CD1c-positive myeloid dendritic cell (primary cell): ENCODE results near the gene SMKR1.
"Not testable (repeated sequence)": the region's sequence is repeated elsewhere in the genome, so short reads cannot be mapped to it uniquely, and the experiment has no call there.

Experiments used
- DNase-seq: peaks from one replicate; pipeline ENCODE4 v3.0.0-alpha.2; 2016; ENCODE audit errors: extremely low spot score

The SMKR1 gene

DNA sequence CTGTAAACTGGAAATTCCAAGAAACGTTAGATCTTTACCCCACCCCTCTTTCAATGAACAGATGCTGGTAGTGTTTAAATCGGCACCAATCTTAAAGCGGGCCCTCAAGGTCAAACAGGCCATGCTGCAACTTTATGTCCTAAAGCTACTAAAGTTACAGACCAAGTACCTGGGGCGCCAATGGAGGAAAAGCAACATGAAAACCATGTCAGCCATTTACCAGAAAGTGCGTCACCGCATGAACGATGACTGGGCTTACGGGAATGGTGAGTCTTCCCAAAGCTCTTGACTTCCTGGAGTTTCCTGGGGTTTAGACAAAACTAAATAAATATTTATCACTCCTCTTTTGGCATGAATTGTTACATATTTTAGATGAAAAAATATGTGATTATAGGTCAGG lies 19.6 kb upstream of the SMKR1 start:
- DNase-seq, result no peak

DNA sequence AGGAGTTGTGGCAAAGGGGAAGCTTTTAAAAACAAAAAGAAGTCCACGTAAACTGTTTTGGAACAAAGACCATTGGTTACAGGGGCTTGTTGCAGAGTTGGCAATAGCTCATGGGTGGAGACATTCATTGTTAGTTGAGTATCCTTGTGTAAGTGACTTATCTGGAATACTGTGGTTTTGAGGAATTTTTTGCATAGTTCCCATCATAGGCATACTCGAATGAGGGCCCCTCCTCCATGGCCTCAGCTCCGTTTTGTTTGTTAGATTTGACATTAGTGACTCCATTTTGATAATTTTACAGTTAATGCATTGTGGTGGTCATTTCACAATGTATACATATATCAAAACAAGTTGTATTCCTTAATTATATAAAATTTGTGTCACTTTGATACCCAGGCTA lies 12.8 kb upstream of the SMKR1 start:
- DNase-seq, result no peak

DNA sequence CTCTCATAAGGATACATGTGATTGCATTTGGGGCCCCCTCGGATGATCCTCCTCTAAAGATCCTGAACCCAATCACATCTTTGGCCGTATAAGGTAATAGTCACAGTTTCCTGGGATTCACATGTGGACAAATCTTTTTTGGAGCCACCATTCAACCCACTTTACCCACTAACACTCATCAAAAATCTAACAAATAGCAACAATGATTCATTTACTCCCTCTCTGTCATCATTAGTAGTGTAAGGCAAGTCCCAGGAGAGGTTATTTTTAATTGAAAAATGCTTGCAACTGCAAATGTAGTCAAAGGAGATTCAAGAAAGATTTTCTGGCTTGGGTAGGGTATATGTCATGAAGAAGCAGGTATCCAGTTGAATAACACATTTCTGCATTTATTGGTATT lies 9.9 kb upstream of the SMKR1 start:
- no peak for DNase-seq

DNA sequence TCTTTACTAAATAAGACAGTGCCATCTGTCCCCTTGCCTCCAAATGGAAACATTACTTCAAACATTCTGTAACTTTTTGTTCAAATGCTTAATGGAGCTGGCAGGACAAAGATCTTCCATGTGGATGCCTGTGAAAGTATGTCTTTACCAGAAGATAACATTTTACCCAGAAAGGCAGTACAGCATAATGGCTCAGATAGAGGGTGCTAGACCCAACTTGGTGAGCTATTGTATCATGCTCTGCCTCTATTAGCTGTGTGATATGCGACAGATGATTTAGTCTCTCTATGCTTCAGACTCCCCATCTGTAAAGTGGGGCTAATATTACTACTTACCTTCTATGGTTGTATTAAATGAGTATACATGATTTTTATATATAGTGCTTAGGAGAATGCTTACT lies 8.8 kb upstream of the SMKR1 start:
- no peak for DNase-seq

DNA sequence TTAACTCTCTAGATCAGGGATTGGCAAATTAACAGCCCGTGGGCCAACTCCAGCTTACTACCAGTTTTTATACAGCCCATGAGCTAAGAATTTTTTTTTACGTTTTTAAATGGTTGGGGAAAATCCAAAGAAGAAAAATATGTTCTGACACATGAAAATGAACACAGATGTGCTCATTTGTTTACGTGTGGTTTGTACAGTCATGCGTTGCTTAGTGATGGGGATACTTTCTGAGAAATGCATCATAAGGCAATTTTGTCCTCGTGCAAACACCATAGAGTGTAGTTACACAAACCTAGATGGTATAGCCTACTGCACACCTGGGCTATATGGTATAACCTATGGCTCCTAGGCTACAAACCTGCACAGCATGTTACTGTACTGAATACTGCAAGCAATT lies 8.3 kb upstream of the SMKR1 start:
- peak; percentile 12 for DNase-seq

DNA sequence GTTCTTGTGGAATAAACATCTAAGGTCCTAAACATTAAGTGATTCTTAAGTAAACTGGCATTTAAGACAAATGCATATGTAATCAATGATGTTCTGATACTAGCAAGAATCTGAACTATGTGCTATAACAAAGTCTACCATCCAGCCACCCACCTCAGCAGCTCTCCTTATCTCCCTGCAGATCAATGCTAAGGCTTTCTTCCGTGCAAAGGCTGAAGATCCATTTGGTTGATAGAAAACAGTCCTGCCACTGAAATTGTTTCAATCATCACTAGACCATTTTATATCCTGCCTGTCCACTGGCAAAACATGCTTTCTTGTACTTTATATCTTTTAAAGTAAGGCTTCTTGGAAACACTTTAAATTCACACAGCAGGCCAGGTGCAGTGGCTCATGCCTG lies 6.3 kb upstream of the SMKR1 start:
- no peak for DNase-seq

DNA sequence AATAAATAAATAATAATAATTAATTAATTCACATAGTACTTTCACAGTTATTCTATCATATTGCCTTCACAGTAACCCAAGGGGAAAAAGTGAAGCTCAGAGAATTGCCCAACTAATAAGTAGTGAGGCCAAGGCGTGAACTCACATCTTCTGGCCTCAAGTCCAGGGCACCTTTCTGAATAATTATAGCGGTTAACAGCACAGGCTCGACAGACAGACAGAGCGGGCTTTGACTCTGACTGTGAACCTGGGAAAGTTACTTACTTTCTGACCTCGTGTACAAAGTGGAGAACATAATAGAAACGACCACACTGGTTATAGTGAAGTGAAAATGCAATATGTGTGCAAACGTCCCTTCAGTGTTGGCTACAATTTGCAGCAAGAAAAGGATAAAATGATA lies 5.7 kb upstream of the SMKR1 start:
- no peak for DNase-seq

DNA sequence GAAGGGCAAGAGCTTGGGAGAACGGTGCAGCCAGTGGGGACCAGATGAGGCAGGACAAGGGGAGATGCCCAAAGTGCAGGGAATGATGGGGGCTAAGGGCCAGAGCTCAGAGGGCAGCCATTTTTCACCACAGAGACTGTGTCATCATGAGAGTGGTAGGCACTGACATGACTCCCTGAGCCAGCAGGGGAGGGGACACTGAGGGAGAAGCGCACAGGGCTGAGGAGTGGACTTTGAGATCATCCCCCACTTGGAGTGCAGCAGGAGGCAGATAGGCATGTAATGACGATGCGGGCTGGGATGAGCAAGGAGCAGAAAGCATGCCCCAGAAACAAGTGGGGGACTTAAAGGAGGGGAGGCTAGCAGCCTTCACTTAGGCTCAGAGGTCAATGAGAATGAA lies 5.2 kb upstream of the SMKR1 start:
- DNase-seq, result no peak

DNA sequence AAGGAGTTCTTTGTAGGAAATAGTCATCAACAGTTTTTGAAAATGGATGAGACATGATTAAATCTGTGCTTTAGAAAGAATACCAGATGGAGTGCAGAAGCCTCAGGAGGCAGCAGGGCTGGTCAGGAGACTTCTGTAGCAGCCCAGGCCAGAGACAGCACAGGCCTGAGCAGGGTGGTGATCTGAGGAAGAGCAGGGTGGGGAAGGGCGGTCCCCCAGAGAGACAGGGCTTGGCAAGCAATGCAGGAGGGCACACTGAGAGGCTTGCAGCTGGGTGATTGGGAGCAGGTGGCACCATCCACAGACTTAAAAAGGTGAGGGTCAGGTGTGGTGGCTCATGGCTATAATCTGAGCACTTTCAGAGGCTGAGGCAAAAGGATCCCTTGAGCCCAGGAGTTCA lies 4.3 kb upstream of the SMKR1 start:
- no peak for DNase-seq

DNA sequence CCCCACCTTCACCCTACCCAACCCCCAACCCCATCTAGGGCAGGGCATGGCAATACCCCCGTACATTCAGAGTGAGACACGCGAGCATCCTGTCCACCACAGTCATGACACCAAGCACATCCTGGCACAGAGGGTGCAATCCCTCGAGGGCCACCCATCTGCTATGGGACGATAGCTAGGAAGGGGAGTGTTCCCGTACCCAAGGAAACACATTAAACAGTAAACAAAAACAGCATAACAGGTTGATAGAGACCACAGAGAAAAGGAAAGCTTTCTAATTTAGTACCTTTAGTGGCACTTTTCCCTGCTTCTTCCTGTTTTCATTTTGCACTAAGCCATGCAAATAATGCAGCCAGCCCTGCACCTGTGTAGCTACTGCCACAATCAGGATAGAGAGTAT lies 2.3 kb upstream of the SMKR1 start:
- no peak for DNase-seq

DNA sequence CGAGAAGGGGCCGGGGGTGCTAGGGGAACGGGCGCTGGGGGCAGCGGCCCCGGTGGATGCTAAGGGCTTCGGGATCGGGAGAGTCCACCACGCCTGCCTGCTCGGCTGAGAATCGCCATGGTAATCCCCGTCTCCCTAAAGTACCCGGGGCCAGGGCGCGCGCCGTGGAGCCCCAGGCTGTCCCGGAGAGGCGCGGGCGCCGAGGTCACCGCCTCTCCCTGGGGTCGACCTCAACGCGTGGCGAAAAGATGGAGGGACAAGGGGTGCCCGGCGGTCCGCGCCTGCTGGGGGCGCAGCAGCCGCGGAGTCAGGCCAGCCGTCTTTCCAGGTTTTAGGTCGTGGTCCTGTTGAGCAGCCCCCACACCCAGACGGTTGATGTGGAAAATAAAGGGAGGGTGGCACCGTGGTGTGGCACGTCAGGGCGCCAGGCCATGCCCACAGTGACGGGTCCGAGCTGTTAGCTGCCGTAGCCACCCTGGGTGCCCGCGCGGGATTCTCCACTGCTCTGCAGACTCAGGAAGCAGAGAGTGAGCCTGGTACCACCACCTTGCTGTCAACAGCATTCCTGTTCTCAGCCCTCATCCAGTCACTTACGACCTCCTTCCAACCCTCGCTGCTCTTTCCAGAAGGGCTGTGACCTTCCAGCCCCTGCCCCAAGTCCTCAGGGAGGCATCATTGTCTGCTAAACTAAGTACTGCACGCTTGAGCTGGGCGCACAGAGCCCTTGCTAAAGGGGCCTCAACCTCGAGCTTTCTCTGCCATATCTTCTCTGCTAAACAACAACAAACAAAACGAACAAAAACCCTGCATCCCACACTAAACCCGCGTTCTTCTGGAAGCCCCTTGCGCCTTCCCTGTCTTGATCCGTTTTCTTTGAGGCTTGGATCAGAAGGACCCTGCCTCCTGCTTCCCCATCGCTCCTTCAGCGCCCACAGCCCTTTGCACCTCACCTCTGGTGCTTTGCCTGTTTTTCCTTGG lies 666 bp downstream of the SMKR1 start:
- DNase-seq, result no peak

DNA sequence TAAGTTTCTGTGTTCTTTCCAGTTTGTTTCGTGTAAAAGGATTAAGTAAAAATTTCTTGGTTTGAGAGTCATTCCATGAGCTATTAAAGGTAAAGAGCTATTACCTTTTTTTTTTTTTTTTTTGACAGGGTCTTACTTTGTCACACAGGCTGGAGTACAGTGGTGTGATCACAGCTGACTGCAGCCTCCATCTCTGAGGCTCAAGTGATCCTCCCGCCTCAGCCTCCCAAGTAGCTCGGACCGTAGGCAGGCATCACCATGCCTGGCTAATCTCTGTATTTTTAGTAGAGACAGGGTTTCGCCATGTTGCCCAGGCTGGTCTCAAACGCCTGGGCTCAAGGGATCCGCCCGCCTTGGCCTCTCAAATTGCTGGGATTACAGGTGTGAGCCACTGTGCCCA lies 1.4 kb downstream of the SMKR1 start:
- no peak for DNase-seq

DNA sequence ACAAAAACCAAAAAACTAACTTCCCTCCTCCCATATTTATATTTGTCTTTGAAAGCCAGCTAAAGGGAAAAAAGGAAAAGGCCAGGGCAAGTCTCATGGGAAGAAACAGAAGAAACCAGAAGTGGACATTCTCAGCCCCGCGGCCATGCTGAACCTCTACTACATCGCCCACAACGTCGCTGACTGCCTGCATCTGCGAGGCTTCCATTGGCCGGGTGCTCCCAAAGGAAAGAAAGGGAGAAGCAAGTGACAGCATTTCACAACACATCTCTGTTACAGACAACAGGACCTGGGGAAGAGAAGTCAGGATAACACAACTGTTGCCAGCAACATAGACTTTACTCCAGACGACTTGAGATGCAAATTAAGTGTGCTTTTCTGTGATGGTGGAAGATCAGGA lies 9.9 kb downstream of the SMKR1 start:
- no peak for DNase-seq

DNA sequence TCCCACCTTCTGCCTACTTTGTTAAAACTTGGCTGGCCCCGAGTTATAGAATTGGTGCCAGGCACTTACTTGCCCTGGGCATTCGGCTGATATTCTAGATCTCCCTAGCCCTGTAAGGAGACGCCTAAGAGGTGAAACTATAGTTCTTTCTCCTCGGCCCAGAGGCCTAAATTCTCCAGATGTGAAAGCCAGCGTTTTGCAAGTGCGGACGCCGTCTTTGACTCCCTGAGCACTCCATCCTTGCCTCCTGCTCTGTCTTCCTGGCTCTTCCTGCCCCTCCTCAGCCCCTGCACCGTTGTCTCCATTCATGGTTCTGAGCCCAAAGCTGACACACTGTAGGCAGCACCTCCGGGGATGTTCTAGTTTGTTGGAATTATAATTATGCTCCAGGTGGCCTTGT lies 11.2 kb downstream of the SMKR1 start:
- no peak for DNase-seq

DNA sequence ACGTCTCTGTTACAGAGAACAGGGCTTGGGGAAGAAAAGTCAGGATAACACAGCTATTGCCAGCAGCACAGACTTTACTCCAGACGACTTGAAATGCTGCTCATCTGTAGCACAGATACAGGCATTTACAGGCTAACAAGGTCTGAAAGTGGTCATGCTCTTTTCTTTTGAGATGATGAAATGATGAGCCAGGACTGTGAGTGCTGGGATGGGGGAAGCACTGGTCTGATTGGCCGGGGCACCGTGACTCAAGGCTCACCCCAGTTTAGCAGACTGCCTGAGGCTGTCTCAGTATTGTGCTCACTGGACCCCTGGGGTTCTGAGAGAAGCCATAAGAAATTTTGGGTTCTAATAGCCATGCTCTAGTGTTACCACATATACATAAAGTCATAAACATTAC lies 12.4 kb downstream of the SMKR1 start:
- no peak for DNase-seq

DNA sequence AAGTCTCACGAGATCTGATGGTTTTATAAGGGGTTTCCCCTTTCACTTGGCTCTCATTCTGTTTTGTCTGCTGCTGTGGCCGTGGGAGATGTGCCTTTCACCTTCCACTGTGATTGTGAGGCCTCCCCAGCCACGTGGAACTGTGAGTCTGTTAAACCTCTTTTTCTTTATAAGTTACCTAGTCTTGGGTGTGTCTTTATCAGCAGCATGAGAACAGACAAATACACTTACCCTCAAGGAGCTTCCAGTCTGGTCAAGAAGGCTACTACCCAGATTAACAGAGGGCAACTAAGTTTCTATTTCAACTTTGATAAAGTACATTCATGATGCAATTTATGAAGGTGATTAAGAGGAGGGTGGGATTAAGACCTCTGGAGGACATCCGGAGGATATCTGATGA lies 13.1 kb downstream of the SMKR1 start:
- DNase-seq, result no peak

DNA sequence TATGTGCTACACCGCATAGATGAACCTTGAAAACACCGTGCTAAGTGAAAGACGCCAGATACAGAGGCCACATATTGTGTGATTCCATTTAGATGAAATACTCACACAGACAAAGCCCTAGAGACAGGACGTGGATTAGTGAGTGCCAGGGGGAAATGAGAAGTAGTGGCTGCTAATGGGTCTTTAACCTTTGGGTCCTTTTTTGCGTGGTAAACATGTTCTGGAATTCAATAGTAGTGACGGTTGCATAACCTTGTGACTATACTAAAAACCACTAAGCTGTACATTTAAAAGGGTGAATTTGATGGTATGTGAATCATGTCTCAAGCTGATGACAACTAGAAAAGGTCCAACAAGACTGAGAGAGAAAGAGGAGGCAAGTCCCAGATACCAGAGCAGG lies 15.6 kb downstream of the SMKR1 start:
- peak; percentile 8 for DNase-seq

DNA sequence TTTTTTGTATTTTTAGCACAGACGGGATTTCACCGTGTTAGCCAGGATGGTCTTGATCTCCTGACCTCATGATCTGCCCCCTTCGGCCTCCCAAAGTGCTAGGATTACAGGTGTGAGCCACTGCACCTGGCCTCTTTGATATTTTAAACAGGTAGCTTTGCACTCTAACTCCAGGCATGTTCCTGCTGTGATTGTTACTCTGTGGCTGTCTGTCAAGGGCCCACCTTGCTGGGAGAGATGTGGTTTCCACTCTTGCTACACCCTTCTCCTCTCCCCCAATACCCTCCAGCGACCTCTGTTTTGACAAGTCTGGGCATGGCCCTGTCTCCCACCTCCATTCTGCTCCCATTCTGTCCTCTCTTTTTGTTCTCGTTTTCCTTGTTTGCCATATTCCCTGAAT lies 17.1 kb downstream of the SMKR1 start:
- no peak for DNase-seq

DNA sequence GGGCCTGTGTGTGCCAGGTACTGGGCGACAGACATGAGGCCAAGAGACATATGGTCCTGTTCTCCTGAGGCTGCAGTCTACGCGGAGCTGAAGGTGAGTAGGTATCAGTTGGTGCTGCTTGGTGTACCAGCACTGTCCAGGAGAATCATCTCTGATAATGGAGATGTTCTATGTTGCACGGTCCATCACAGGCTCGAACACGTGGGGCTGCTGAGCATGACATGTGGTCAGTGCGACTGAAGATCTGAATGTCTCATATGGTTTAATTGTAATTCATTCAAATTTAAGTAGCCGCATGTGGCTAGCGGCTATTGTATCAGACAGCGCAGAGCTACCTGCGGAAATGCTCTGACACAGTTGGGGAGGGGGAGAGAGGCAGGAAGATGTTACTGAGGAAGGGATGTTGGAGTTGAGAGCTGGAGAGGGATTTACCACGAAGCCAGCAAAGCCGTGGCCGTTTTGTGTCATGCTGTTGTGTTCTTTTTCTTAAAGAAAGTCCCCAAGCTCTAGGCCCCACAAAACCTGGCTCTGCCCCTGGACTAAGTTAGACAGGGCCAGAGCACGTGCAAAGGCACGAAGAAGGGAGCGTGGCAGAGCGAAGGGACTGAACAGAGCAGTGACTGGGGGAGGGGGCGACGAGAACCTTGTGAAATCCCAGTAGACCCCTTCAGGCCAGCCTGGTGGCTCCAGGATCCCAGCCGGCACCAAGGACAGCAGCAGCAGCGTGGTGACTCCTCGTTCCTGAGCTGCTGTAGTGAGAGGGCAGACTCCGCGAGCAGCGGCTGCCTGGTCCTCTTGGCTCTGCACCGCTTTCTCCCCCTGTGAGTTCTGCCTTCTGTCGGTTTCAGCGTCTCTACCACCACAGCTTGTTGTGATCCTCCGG lies 20.0 kb downstream of the SMKR1 start:
- no peak for DNase-seq

DNA sequence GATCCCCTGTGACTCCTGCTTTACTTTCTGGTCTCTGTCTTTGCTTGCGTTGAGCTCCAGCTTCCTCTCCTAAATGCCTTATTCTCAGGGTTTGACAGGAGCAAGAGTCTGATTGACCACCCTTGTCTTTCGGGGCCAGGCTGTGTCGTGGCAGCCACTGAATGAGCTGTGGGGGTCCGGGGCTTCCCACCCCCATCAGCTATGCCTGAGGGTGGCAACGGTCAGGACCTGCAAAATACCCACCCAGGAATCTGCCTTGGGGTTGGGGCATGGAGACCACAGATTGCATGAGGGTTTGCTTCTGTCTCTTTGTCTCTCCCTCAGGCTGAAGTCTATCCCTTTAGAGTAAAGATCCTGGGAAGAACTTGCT lies 20.6 kb downstream of the SMKR1 start:
- no peak for DNase-seq

DNA sequence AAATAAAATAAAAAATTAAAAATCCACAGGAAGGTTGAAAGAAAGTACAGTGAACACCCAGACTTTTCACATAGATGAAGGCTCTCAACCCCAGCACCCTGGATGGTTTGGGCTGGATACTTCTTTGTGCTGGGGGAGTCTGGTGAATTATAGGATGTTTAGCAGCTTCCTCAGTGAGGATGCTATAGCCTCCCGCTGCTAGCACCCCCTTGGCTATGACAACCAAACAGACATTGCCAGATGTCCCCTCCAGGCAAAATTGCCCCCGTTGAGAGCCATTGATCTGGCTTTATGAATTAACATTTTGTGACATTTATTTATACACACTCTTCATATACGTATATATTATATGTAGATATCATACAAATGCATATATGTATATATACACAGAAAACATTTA lies 21.6 kb downstream of the SMKR1 start:
- no peak for DNase-seq

DNA sequence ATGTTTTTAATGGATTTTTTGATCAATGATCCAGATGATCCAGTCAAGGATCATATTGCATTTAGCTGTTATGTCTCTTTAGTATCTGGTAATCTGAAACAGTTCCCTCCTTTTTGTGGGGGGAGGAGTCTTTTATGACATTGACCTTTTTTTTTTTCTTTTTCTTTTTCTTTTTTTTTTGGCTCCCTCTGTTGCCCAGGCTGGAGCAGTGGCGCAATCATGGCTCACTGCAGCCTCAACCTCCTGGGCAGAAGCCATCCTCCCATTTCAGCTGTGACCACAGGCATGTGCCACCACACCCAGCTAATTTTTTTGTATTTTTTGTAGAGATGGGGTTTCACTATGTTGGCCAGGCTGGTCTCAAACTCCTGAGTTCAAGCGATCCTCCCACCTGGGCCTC lies 22.1 kb downstream of the SMKR1 start:
- DNase-seq, result not testable (repeated sequence)
